ENCODE data around the gene DNER. TPM values are rescaled to one million over a fixed set of nuclear protein-coding genes. Genes with fewer than 3 reads are reported as not detected.
A peak's percentile ranks its signal among the peaks of the same experiment; 100 is the strongest.

The DNER gene
- total and polyA plus RNA-seq, 2 of the 13 experiments (the other 11 are each of a cell fraction or from before 2014, with no cell fraction given), result not detected

GRCh38 chr2:229408962-229409361 is 305.4 kb downstream of the DNER start:
- no peak for FAIRE-seq

GRCh38 chr2:229408356-229408755 is 306.0 kb downstream of the DNER start:
- in situ Hi-C loops (cut with HindIII; ENCODE audit: extremely low pct_ligation_motif_present, low pct_unique_long_range_greater_than_20kb), result no loop called here
- WGBS (ENCODE audit: low lambda C conversion rate), result 0% methylated on average over 1 of the region's 1 CpG
- Histone ChIP-seq H3K4me2 (ENCODE audit: low read depth, low read length) (no peak overlapping the region), H3K79me2 (ENCODE audit: insufficient read depth, low read length) (no peaks in the 10 kb centered on the region), H3K9ac (ENCODE audit: insufficient read depth, low read depth, low read length) (no peak overlapping the region), H3K36me3 (replicated peaks in 1 of 2; ENCODE audit: control insufficient read depth in 1 of 2, insufficient read depth in 2 of 2, low read length in 2 of 2) (no peaks in the 10 kb centered on the region), H3K4me3 (replicated peaks in 1 of 3; ENCODE audit: insufficient read depth in 1 of 3, low read depth in 2 of 3, low read length in 3 of 3) (no peak overlapping the region), H3K27me3 (ENCODE audit: control insufficient read depth in 1 of 2, insufficient read depth in 2 of 2, low read length in 2 of 2) (peaks cover 0 to 9% of the 10 kb centered on the region in 2 experiments; a peak in 3 of 5 replicates), H3K9me3 (ENCODE audit: low read length) (no peaks in the 10 kb centered on the region), H3K27ac (ENCODE audit: extremely low read length, insufficient read depth, low read length) (no peak overlapping the region), H4K20me1 (ENCODE audit: insufficient read depth, low read length) (no peaks in the 10 kb centered on the region), H3K4me1 (ENCODE audit: insufficient read depth, low read length) (no peaks in the 10 kb centered on the region), H2AFZ (ENCODE audit: low read length) (no peak overlapping the region)
- intact Hi-C loops (cut with micrococcal nuclease; ENCODE audit: unreplicated experiment), result no loop called here
- ATAC-seq (no peak; the same call in 1 of the 3 replicates), DNase-seq (ENCODE audit: low spot score) (peak; percentile 30), FAIRE-seq (no peak)
- BruUV-seq (replicated peaks), result no TSS peak
- ChIA-PET CTCF (ENCODE audit: low intra/inter-chr PET ratio, low total read pairs) (no interaction called here), POLR2A (no interaction called here)
- TF ChIP-seq LBX2 (CRISPR knock-in tag; IDR thresholded peaks at IDR 0.05; ENCODE audit: borderline replicate concordance) (no peak), NCOR1 (IDR thresholded peaks at IDR 0.05; ENCODE audit: borderline replicate concordance, low read length) (no peak), U2AF2 (IDR thresholded peaks at IDR 0.05; ENCODE audit: low read depth, low read length) (no peak), ARID5B (CRISPR knock-in tag; IDR thresholded peaks at IDR 0.05) (peak; percentile 66), KMT2B (CRISPR knock-in tag; IDR thresholded peaks at IDR 0.05) (no peak), TEAD3 (CRISPR knock-in tag; optimal IDR thresholded peaks at IDR 0.05; ENCODE audit: borderline replicate concordance) (peak; percentile 20), CEBPB (IDR thresholded peaks at IDR 0.05; ENCODE audit: borderline replicate concordance, low read depth, low read length) (peak; percentile 82), FOSL2 (CRISPR knock-in tag; IDR thresholded peaks at IDR 0.05) (peak; percentile 94), PATZ1 (CRISPR knock-in tag; IDR thresholded peaks at IDR 0.05) (no peak)

More at GRCh38 chr2:229408962-229409361, 305.4 kb downstream of the DNER start:
- Histone ChIP-seq H4K20me1 (ENCODE audit: insufficient read depth, low read length) (no peaks in the 10 kb centered on the region), H3K9ac (ENCODE audit: insufficient read depth, low read depth, low read length) (no peak overlapping the region), H3K27ac (ENCODE audit: extremely low read length, insufficient read depth, low read length) (no peak overlapping the region), H3K4me2 (ENCODE audit: low read depth, low read length) (no peak overlapping the region), H3K79me2 (ENCODE audit: insufficient read depth, low read length) (no peaks in the 10 kb centered on the region), H3K36me3 (replicated peaks in 1 of 2; ENCODE audit: control insufficient read depth in 1 of 2, insufficient read depth in 2 of 2, low read length in 2 of 2) (no peaks in the 10 kb centered on the region), H2AFZ (ENCODE audit: low read length) (no peak overlapping the region), H3K4me1 (ENCODE audit: insufficient read depth, low read length) (no peaks in the 10 kb centered on the region), H3K27me3 (ENCODE audit: control insufficient read depth in 1 of 2, insufficient read depth in 2 of 2, low read length in 2 of 2) (peaks cover 0 to 9% of the 10 kb centered on the region in 2 experiments; a peak in 3 of 5 replicates), H3K4me3 (replicated peaks in 1 of 3; ENCODE audit: insufficient read depth in 1 of 3, low read depth in 2 of 3, low read length in 3 of 3) (no peak overlapping the region), H3K9me3 (ENCODE audit: low read length) (no peaks in the 10 kb centered on the region)
- ATAC-seq (no peak), DNase-seq (ENCODE audit: low spot score) (no peak)
- in situ Hi-C loops (cut with HindIII; ENCODE audit: extremely low pct_ligation_motif_present, low pct_unique_long_range_greater_than_20kb), result no loop called here
- TF ChIP-seq MAX (IDR thresholded peaks at IDR 0.05) (no peak), KDM4B (CRISPR knock-in tag; IDR thresholded peaks at IDR 0.05) (no peak)
- ChIA-PET POLR2A (no interaction called here), CTCF (ENCODE audit: low intra/inter-chr PET ratio, low total read pairs) (no interaction called here)
- BruUV-seq (replicated peaks), result no TSS peak
- 34% methylated on average over 3 of the region's 3 CpGs for WGBS (ENCODE audit: low lambda C conversion rate)
- intact Hi-C loops (cut with micrococcal nuclease; ENCODE audit: unreplicated experiment), result no loop called here

Measured in HepG2 (cell line).